Glutamatergic neuron (in vitro differentiated cells): ENCODE results near the gene PRPF4. TPM values are rescaled to one million over a fixed set of nuclear protein-coding genes. Genes with fewer than 3 reads are reported as not detected.

ENCODE experiments used
- DNase-seq: peaks from one replicate; pipeline ENCODE4 v3.0.0; 2022
- H3K27ac Mint-ChIP-seq: one replicate; pipeline ENCODE4 v1.8.0; 2020; ENCODE audit warnings: mild to moderate bottlenecking, mixed read lengths, inconsistent platforms; ENCODE audit not compliant: unreplicated experiment
- H3K27me3 Mint-ChIP-seq: one replicate; pipeline ENCODE4 v1.8.0; 2020; ENCODE audit warnings: mild to moderate bottlenecking, moderate library complexity, mixed read lengths, inconsistent platforms; ENCODE audit not compliant: unreplicated experiment
- H3K36me3 Mint-ChIP-seq: one replicate; pipeline ENCODE4 v1.8.0; 2020; ENCODE audit warnings: mild to moderate bottlenecking, mixed read lengths, inconsistent platforms; ENCODE audit not compliant: unreplicated experiment
- H3K4me1 Mint-ChIP-seq: one replicate; pipeline ENCODE4 v1.8.0; 2020; ENCODE audit warnings: mild to moderate bottlenecking, low read depth, mixed read lengths, inconsistent platforms; ENCODE audit not compliant: unreplicated experiment
- H3K4me3 Mint-ChIP-seq: one replicate; pipeline ENCODE4 v1.8.0; 2020; ENCODE audit warnings: mild to moderate bottlenecking, mixed read lengths, inconsistent platforms; ENCODE audit not compliant: unreplicated experiment
- H3K9me3 Mint-ChIP-seq: one replicate; pipeline ENCODE4 v1.8.0; 2020; ENCODE audit warnings: mild to moderate bottlenecking, moderate library complexity, mixed read lengths, inconsistent platforms; ENCODE audit not compliant: unreplicated experiment
- total RNA-seq: library from RNA; stranded (reverse); fragmentation: NEBNext Ultra II Directional; extraction: Animal tissue kit (Norgen Biotek cat#: 25700); gene quantifications from one replicate; pipeline ENCODE4 v1.2.1, GENCODE V29; 2021; ENCODE audit not compliant: unreplicated experiment
- TF ChIP-seq, protein P1 (sequence below): fragments of 200-600 bp; sonication (generic); IDR thresholded peaks from one replicate; pipeline ENCODE4 v1.5.0; 2021; ENCODE audit not compliant: partially characterized antibody, unreplicated experiment

PRPF4 gene
- total RNA-seq, 1 donor from 2014 or later, result 21.9 TPM

DNA sequence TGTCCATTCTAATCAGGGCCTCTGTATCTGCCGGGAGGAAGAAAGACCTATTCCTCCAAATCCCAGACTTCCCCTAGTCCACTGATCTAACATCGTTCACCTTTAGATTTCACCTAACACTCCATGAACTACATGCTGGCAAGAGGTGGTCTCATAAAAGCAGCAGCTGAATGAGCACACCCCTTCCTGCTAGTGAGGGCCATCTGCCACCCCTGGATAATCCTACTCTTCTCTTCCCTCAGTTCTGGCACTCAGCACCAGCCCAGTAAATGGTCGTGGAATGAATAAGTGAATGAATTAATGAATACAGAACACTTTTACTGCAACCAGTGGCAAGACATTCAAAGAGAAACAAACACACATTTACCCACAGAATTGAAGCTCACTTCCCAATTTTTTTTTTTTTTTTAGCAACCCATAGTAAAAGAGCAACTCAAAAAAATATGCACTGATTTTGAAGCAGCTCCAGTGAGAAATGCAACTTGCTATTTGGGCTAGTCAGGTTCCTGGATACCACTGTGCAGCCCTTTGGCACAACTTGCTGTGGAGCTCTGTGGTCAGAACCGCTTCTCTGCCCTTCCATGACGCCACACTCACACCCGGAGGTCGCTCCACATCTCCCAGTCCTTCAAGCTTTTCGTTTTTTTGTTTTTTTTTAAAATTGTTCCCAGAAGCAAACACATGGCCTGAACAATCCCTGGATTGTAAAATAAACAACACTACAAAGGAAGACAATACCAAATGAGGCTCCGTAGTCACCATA lies 21.5 kb downstream of the PRPF4 start:
- no peak overlapping the region for H3K4me3 Mint-ChIP-seq
- TF ChIP-seq, protein P1, sequence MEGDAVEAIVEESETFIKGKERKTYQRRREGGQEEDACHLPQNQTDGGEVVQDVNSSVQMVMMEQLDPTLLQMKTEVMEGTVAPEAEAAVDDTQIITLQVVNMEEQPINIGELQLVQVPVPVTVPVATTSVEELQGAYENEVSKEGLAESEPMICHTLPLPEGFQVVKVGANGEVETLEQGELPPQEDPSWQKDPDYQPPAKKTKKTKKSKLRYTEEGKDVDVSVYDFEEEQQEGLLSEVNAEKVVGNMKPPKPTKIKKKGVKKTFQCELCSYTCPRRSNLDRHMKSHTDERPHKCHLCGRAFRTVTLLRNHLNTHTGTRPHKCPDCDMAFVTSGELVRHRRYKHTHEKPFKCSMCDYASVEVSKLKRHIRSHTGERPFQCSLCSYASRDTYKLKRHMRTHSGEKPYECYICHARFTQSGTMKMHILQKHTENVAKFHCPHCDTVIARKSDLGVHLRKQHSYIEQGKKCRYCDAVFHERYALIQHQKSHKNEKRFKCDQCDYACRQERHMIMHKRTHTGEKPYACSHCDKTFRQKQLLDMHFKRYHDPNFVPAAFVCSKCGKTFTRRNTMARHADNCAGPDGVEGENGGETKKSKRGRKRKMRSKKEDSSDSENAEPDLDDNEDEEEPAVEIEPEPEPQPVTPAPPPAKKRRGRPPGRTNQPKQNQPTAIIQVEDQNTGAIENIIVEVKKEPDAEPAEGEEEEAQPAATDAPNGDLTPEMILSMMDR, result no peak
- H3K9me3 Mint-ChIP-seq, result no peaks in the 10 kb centered on the region
- peaks cover 3% of the 10 kb centered on the region for H3K27me3 Mint-ChIP-seq
- H3K4me1 Mint-ChIP-seq, result peaks cover 7% of the 10 kb centered on the region
- no peak for DNase-seq
- H3K36me3 Mint-ChIP-seq, result no peaks in the 10 kb centered on the region
- no peak overlapping the region for H3K27ac Mint-ChIP-seq

DNA sequence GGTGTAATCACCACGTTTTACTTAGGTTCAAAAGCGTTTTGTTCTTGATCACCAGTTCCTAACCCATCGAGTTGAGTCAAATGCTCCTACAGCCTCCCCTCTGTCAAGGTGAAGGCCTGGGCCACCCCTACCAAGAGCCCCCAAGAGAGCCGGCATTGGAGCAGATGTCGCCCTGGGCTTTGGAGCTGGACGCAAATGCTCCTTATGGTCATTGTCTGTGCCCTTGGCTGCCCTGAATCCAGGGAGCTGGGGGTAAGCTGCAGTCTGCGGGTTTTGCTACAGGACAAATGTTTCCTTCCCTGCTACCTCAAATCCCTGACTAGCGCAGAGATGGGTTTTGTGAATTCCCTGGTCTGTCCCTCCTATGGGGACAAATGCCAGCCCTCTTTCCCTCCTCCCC lies 22.9 kb downstream of the PRPF4 start:
- TF ChIP-seq, protein P1, result no peak
- H3K4me1 Mint-ChIP-seq, result peaks cover 7% of the 10 kb centered on the region
- no peaks in the 10 kb centered on the region for H3K9me3 Mint-ChIP-seq
- DNase-seq, result no peak
- H3K27ac Mint-ChIP-seq, result no peak overlapping the region
- H3K4me3 Mint-ChIP-seq, result no peak overlapping the region
- H3K27me3 Mint-ChIP-seq, result peaks cover 3% of the 10 kb centered on the region
- H3K36me3 Mint-ChIP-seq, result no peaks in the 10 kb centered on the region

DNA sequence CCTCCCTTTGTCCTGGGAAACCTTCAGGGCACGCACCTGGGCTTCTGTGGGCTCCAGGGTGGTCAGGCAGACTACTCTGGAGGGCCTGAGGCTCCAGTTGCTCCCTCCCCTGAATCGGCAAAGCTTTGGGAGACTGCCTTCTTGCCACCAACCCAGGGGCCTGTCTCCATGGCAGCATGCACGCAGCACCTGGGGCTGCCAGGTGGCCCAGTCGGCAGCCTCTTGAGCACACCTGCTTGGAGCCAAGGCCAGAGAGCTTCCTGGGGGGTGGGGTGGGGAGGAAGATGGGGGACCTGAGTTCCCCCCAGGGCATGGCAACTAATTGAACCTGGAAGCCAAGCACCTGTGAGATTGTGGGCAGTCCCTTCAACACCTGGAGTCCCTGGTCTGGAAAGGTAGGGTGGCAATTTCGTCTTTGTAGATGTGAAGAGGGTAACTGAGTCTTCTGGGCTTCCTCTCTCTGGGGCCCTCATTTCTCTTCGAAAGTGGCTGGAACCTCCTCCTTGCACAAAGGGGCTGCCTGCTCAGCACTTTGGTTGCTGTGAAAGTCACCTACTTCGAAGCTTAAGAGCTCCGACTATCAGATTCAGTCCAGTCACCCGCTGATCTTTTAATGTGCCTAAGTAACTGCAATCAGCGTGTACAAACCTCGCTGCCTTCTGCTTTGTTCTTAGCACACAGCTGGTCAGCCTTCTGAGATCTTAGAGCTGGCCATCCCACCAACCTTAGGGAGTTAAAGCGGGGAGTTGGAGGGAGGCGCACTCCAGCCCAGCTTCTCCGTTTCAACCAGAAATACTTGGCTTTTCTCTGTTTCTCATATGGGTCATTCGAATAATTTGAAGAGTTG lies 23.7 kb downstream of the PRPF4 start:
- Mint-ChIP-seq H3K27me3 (peaks cover 3% of the 10 kb centered on the region), H3K36me3 (no peaks in the 10 kb centered on the region), H3K4me1 (peaks cover 7% of the 10 kb centered on the region), H3K4me3 (no peak overlapping the region), H3K27ac (no peak overlapping the region), H3K9me3 (no peaks in the 10 kb centered on the region)
- DNase-seq, result no peak
- TF ChIP-seq, protein P1, result no peak

DNA sequence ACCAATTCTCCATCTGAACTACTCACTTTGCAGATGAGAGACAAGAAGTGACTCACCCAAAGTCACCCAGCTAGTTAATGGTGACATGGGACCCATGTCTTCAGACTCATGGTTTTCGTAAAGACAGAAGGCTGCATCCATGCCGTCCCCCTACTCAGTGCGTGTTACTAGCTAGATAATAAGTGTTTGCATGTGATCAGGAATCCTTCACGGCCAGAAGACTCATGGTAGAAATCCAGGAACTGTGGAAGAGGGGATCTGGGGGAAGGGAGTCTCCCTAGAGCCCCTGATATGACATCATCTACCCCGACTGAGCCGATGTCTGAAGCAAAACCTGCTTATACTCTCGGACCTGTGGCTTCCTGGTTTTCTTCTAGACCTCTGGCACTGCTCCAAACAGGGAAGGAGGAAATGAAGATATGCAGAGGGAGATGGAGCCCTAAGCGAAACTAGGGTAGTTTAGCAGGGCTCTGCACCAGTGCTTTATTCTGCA lies 24.4 kb downstream of the PRPF4 start:
- TF ChIP-seq, protein P1, result no peak
- H3K4me1 Mint-ChIP-seq, result peaks cover 7% of the 10 kb centered on the region
- no peaks in the 10 kb centered on the region for H3K36me3 Mint-ChIP-seq
- peaks cover 3% of the 10 kb centered on the region for H3K27me3 Mint-ChIP-seq
- DNase-seq, result no peak
- H3K27ac Mint-ChIP-seq, result no peak overlapping the region
- H3K9me3 Mint-ChIP-seq, result no peaks in the 10 kb centered on the region
- H3K4me3 Mint-ChIP-seq, result no peak overlapping the region
